ENCODE results near the gene HEY2. TPM values are rescaled to one million over a fixed set of nuclear protein-coding genes. Genes with fewer than 3 reads are reported as not detected.

Gene HEY2
- total RNA-seq, 6 experiments from 2014 or later = not detected

GRCh38 chr6:125779924-125780539, 30.6 kb downstream of the HEY2 start:
- Mint-ChIP-seq H3K27me3 (ENCODE audit: insufficient read depth) (peaks cover 10% of the 10 kb centered on the region), H3K27ac (no peak overlapping the region), H3K36me3 (ENCODE audit: low read depth) (no peaks in the 10 kb centered on the region), H3K9me3 (no peaks in the 10 kb centered on the region), H3K4me3 (no peak overlapping the region), H3K4me1 (ENCODE audit: low read depth) (peaks cover 11% of the 10 kb centered on the region)
- DNase-seq = peak; percentile 87
- peak; percentile 47 for TF ChIP-seq CTCF (IDR thresholded peaks at IDR 0.05)

- H3K27ac Mint-ChIP-seq = no peak overlapping the region
- peak; percentile 54 for DNase-seq
- peaks cover 8% of the 10 kb centered on the region for H3K27me3 Mint-ChIP-seq (ENCODE audit: insufficient read depth)
- H3K9me3 Mint-ChIP-seq = no peaks in the 10 kb centered on the region
- TF ChIP-seq CTCF (IDR thresholded peaks at IDR 0.05) = 0 out of 2 replicates have a peak, but pooled peaks have one; percentile 3
- peaks cover 11% of the 10 kb centered on the region for H3K4me1 Mint-ChIP-seq (ENCODE audit: low read depth)
- no peaks in the 10 kb centered on the region for H3K36me3 Mint-ChIP-seq (ENCODE audit: low read depth)
- H3K4me3 Mint-ChIP-seq = no peak overlapping the region
Observed at GRCh38 chr6:125780540-125781313, 31.3 kb downstream of the HEY2 start.

GRCh38 chr6:125781314-125781868, 32.0 kb downstream of the HEY2 start:
- TF ChIP-seq CTCF (IDR thresholded peaks at IDR 0.05) = peak; percentile 18; the same call in 1 of the 2 replicates
- no peaks in the 10 kb centered on the region for H3K9me3 Mint-ChIP-seq
- H3K27ac Mint-ChIP-seq = no peak overlapping the region
- no peak overlapping the region for H3K4me3 Mint-ChIP-seq
- peak; percentile 9 for DNase-seq
- H3K36me3 Mint-ChIP-seq (ENCODE audit: low read depth) = no peaks in the 10 kb centered on the region
- peaks cover 11% of the 10 kb centered on the region for H3K4me1 Mint-ChIP-seq (ENCODE audit: low read depth)
- H3K27me3 Mint-ChIP-seq (ENCODE audit: insufficient read depth) = peaks cover 4% of the 10 kb centered on the region

- peak; percentile 17 for DNase-seq
- peaks cover 15% of the 10 kb centered on the region for H3K4me1 Mint-ChIP-seq (ENCODE audit: low read depth)
- TF ChIP-seq CTCF (IDR thresholded peaks at IDR 0.05) = no peak
- peak overlapping the region; percentile 62 for H3K27ac Mint-ChIP-seq
- H3K9me3 Mint-ChIP-seq = no peaks in the 10 kb centered on the region
- H3K4me3 Mint-ChIP-seq = no peak overlapping the region
- H3K36me3 Mint-ChIP-seq (ENCODE audit: low read depth) = no peaks in the 10 kb centered on the region
- no peaks in the 10 kb centered on the region; the same call in 1 of the 2 replicates for H3K27me3 Mint-ChIP-seq (ENCODE audit: insufficient read depth)
Observed at GRCh38 chr6:125784365-125784764, 34.9 kb downstream of the HEY2 start.

- DNase-seq = peak; percentile 44
- H3K4me1 Mint-ChIP-seq (ENCODE audit: low read depth) = peaks cover 36% of the 10 kb centered on the region
- H3K36me3 Mint-ChIP-seq (ENCODE audit: low read depth) = no peaks in the 10 kb centered on the region
- TF ChIP-seq CTCF (IDR thresholded peaks at IDR 0.05) = peak; percentile 63
- no peaks in the 10 kb centered on the region; the same call in 1 of the 2 replicates for H3K27me3 Mint-ChIP-seq (ENCODE audit: insufficient read depth)
- H3K27ac Mint-ChIP-seq = no peak overlapping the region
- H3K9me3 Mint-ChIP-seq = no peaks in the 10 kb centered on the region
- no peak overlapping the region for H3K4me3 Mint-ChIP-seq
Observed at GRCh38 chr6:125787791-125788190, 38.4 kb downstream of the HEY2 start.
